Breast epithelium (tissue), 4 donors: ENCODE data around the gene MT1X. TPM values are rescaled to one million over a fixed set of nuclear protein-coding genes. Genes with fewer than 3 reads are reported as not detected.

Experiments
- DNase-seq, 2 donors: peaks; one replicate each; pipeline ENCODE4 v3.0.0-alpha.2; 2019; ENCODE audit warnings: low spot score in 2 of 2
- H3K27ac ChIP-seq, 2 donors: fragments of 200-600 bp; sonication (generic) in 1 of 2; one replicate each; pipeline ENCODE4 v1.5.1; 2016 to 2019; ENCODE audit warnings: mild to moderate bottlenecking in 1 of 2
- H3K27me3 ChIP-seq, 2 donors: fragments of 200-600 bp; sonication (generic) in 1 of 2; one replicate each; pipeline versions ENCODE4 v1.5.1 to v1.6.0; 2017 to 2019; ENCODE audit warnings: control low read depth in 1 of 2, mild to moderate bottlenecking in 1 of 2
- H3K36me3 ChIP-seq: fragments of 200-600 bp; one replicate; pipeline ENCODE4 v1.5.1; 2019
- H3K4me1 ChIP-seq, 2 donors: fragments of 200-600 bp; sonication (generic); one replicate each; pipeline ENCODE4 v1.5.1; 2016 to 2019; ENCODE audit warnings: control low read depth in 1 of 2
- H3K4me3 ChIP-seq, 3 donors: fragments of 200-600 bp; sonication (generic); 1 replicate in 2 of 3; 2 replicates in 1 of 3; pipeline ENCODE4 v1.5.1; 2016 to 2019; ENCODE audit warnings: mild to moderate bottlenecking in 3 of 3, moderate library complexity in 2 of 3
- H3K9me3 ChIP-seq, 2 donors: fragments of 200-600 bp; sonication (generic) in 1 of 2; one replicate each; pipeline ENCODE4 v1.5.1; 2016 to 2019; ENCODE audit warnings: control low read depth in 1 of 2
- CTCF ChIP-seq, 3 donors: fragments of 450-650 bp; IDR thresholded peaks; one replicate each; pipeline ENCODE4 v1.5.1; 2016 to 2017; ENCODE audit warnings: antibody characterized with exemption in 3 of 3, mild to moderate bottlenecking in 3 of 3, moderate library complexity in 3 of 3
- POLR2A ChIP-seq: fragments of 450-650 bp; IDR thresholded peaks from one replicate; pipeline ENCODE4 v1.6.1; 2016; ENCODE audit warnings: antibody characterized with exemption, mild to moderate bottlenecking, moderate library complexity
- POLR2AphosphoS5 ChIP-seq, 3 donors: sonication (generic); formaldehyde crosslinking; IDR thresholded peaks; one replicate each; pipeline ENCODE4 v1.6.1; 2017; ENCODE audit warnings: antibody characterized with exemption in 3 of 3
- intact Hi-C: fragments of 100-400 bp; cut with DNase I; formaldehyde crosslinking; loops from one replicate; pipeline ENCODE4 v1.15.1; 2023; ENCODE audit warnings: low total_unique reads
- total RNA-seq, 3 donors: library from RNA; depleted of rRNA; stranded (reverse); fragments of >200 nt; gene quantifications; one replicate each; pipeline ENCODE4 v1.1.0, GENCODE V29; 2016

MT1X gene
- total RNA-seq, 3 donors from 2014 or later, result 2,679 to 5,417 (median 3,885) TPM

DNA sequence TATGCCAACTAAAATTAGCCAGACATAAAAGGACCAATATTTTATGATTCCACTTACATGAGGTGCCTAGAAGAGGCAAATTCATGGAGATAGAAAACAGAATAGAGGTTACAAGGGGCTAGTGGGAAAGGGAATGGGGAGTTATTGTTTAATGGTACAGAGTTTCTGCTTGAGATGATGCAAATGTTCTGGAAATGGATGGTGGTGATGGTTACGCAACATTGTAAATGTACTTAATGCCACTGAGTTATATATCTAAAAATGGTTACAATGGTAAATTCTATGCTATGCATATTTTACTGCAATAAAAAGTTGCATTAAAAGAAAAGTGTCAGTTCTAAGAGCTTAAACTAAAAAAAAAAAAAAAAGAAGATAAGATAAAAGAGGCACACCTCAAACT is 17.9 kb downstream of the MT1X start:
- intact Hi-C loops, result loop anchor here (10.0 kb wide), 1 partner anchor 105 kb away; no protein-coding TSS in a partner anchor
- no peak for DNase-seq
- Histone ChIP-seq H3K27ac (no peak overlapping the region), H3K9me3 (no peaks in the 10 kb centered on the region), H3K36me3 (no peaks in the 10 kb centered on the region), H3K4me3 (no peak overlapping the region), H3K4me1 (no peaks in the 10 kb centered on the region), H3K27me3 (no peaks in the 10 kb centered on the region)
- TF ChIP-seq POLR2AphosphoS5 (IDR thresholded peaks at IDR 0.05) (no peak), CTCF (IDR thresholded peaks at IDR 0.05) (no peak), POLR2A (no peak)

- Histone ChIP-seq H3K9me3 (no peaks in the 10 kb centered on the region), H3K27ac (no peak overlapping the region), H3K36me3 (no peaks in the 10 kb centered on the region), H3K4me1 (no peaks in the 10 kb centered on the region), H3K27me3 (no peaks in the 10 kb centered on the region), H3K4me3 (no peak overlapping the region)
- TF ChIP-seq POLR2AphosphoS5 (IDR thresholded peaks at IDR 0.05), result no peak
- TF ChIP-seq POLR2A, result no peak
- no peak for TF ChIP-seq CTCF (IDR thresholded peaks at IDR 0.05)
- DNase-seq, result no peak
- intact Hi-C loops, result loop anchor here (10.0 kb wide), 1 partner anchor 106 kb away; no protein-coding TSS in a partner anchor
Observed at GRCh38 chr16:56700631-56701030, 18.4 kb downstream of the MT1X start.

- H3K27me3 ChIP-seq, result no peaks in the 10 kb centered on the region
- H3K9me3 ChIP-seq, result no peaks in the 10 kb centered on the region
- DNase-seq, result no peak
- H3K27ac ChIP-seq, result peak overlapping the region in 1 of 2 donors; percentile 8
- H3K4me3 ChIP-seq, result no peak overlapping the region
- intact Hi-C loops, result loop anchor here (10.0 kb wide), 1 partner anchor 107 kb away; no protein-coding TSS in a partner anchor
- H3K4me1 ChIP-seq, result no peaks in the 10 kb centered on the region
- TF ChIP-seq CTCF (IDR thresholded peaks at IDR 0.05) (no peak), POLR2A (no peak), POLR2AphosphoS5 (IDR thresholded peaks at IDR 0.05) (no peak)
- H3K36me3 ChIP-seq, result no peaks in the 10 kb centered on the region
Observed at GRCh38 chr16:56701534-56701933, 19.3 kb downstream of the MT1X start.

GRCh38 chr16:56702836-56703235 is 20.6 kb downstream of the MT1X start:
- intact Hi-C loops, result loop anchor here (10.0 kb wide), 1 partner anchor 108 kb away; no protein-coding TSS in a partner anchor
- TF ChIP-seq POLR2A (no peak), CTCF (IDR thresholded peaks at IDR 0.05) (no peak), POLR2AphosphoS5 (IDR thresholded peaks at IDR 0.05) (no peak)
- Histone ChIP-seq H3K9me3 (no peaks in the 10 kb centered on the region), H3K36me3 (no peaks in the 10 kb centered on the region), H3K27me3 (no peaks in the 10 kb centered on the region), H3K4me3 (no peak overlapping the region), H3K27ac (peak overlapping the region in 1 of 2 donors; percentile 43), H3K4me1 (no peaks in the 10 kb centered on the region)
- DNase-seq, result no peak

- Histone ChIP-seq H3K4me3 (no peak overlapping the region), H3K4me1 (no peaks in the 10 kb centered on the region), H3K36me3 (no peaks in the 10 kb centered on the region), H3K9me3 (no peaks in the 10 kb centered on the region), H3K27ac (no peak overlapping the region), H3K27me3 (no peaks in the 10 kb centered on the region)
- TF ChIP-seq CTCF (IDR thresholded peaks at IDR 0.05) (no peak), POLR2A (no peak), POLR2AphosphoS5 (IDR thresholded peaks at IDR 0.05) (no peak)
- DNase-seq, result no peak
- intact Hi-C loops, result loop anchor here (10.0 kb wide), 1 partner anchor 114 kb away; no protein-coding TSS in a partner anchor
Observed at GRCh38 chr16:56708525-56709442, 26.5 kb downstream of the MT1X start.
